ENCODE measurements around the gene SLC38A2. TPM values are rescaled to one million over a fixed set of nuclear protein-coding genes. Genes with fewer than 3 reads are reported as not detected.

Gene SLC38A2
- total RNA-seq, 1 experiment from 2014 or later, result 381 TPM

- TF ChIP-seq ZNF532 (CRISPR knock-in tag; IDR thresholded peaks at IDR 0.05; ENCODE audit: borderline replicate concordance) (no peak), KAT7 (CRISPR knock-in tag; IDR thresholded peaks at IDR 0.05; ENCODE audit: borderline replicate concordance) (no peak), ZNF512 (CRISPR knock-in tag; IDR thresholded peaks at IDR 0.05; ENCODE audit: borderline replicate concordance) (no peak), E2F4 (CRISPR knock-in tag; IDR thresholded peaks at IDR 0.05; ENCODE audit: borderline replicate concordance, low read depth) (no peak), ZNF425 (CRISPR knock-in tag; conservative IDR thresholded peaks at IDR 0.05) (no peak), ZBTB43 (CRISPR knock-in tag; IDR thresholded peaks at IDR 0.05) (no peak), FOXP4 (CRISPR knock-in tag; IDR thresholded peaks at IDR 0.05) (peak; percentile 91), STAT6 (CRISPR knock-in tag; conservative IDR thresholded peaks at IDR 0.05; ENCODE audit: low read depth) (no peak), SMAD3 (CRISPR knock-in tag; IDR thresholded peaks at IDR 0.05; ENCODE audit: borderline replicate concordance) (0 out of 2 replicates have a peak, but pooled peaks have one; percentile 17), ZNF281 (CRISPR knock-in tag; IDR thresholded peaks at IDR 0.05) (0 out of 2 replicates have a peak, but pooled peaks have one; percentile 25), E2F1 (CRISPR knock-in tag; IDR thresholded peaks at IDR 0.05) (0 out of 2 replicates have a peak, but pooled peaks have one; percentile 47), SP1 (CRISPR knock-in tag; conservative IDR thresholded peaks at IDR 0.05) (peak; percentile 94), ZNF423 (CRISPR knock-in tag; IDR thresholded peaks at IDR 0.05) (peak; percentile 44; the same call in 1 of the 2 replicates), ZNF232 (CRISPR knock-in tag; IDR thresholded peaks at IDR 0.05) (no peak), NFYB (CRISPR knock-in tag; conservative IDR thresholded peaks at IDR 0.05; ENCODE audit: low read depth) (no peak), ZMAT4 (CRISPR knock-in tag; IDR thresholded peaks at IDR 0.05) (no peak)
These were observed at the start of gene SLC38A2 (continued) for GRCh38 chr12:46372544-46373300.
